Measurements from ENCODE around the gene GPR162. TPM values are rescaled to one million over a fixed set of nuclear protein-coding genes. Genes with fewer than 3 reads are reported as not detected.

Gene GPR162
- total RNA-seq, 1 donor: 1.4 TPM

- Histone ChIP-seq H3K9me3 (ENCODE audit: low read depth, low read length) (no peaks in the 10 kb centered on the region), H3K4me2 (ENCODE audit: insufficient read depth, low read length) (peak overlapping the region; percentile 88), H3K36me3 (ENCODE audit: insufficient read depth, low read length) (peaks cover 57% of the 10 kb centered on the region), H4K20me1 (ENCODE audit: insufficient read depth, low read length) (peaks cover 33% of the 10 kb centered on the region), H3K79me2 (ENCODE audit: insufficient read depth, low read length) (peaks cover 38% of the 10 kb centered on the region), H2AFZ (ENCODE audit: low read length) (no peak overlapping the region), H3K27me3 (ENCODE audit: insufficient read depth, low read length) (no peaks in the 10 kb centered on the region), H3K4me1 (ENCODE audit: insufficient read depth, low read length) (peaks cover 32% of the 10 kb centered on the region), H3K4me3 (ENCODE audit: insufficient read depth, low read length) (peak overlapping the region; percentile 81), H3K27ac (ENCODE audit: low read depth, low read length) (peak overlapping the region; percentile 52)
- no peak for TF ChIP-seq CTCF (IDR thresholded peaks at IDR 0.05; ENCODE audit: extremely low read depth, low read depth, low read length)
- DNase-seq (ENCODE audit: insufficient read length, low spot score, missing footprints): peak; percentile 87
These were observed 44.7 kb downstream of the GPR162 start for GRCh38 chr12:6866163-6866919.

- H3K27me3 ChIP-seq (ENCODE audit: insufficient read depth, low read length): no peaks in the 10 kb centered on the region
- peaks cover 44% of the 10 kb centered on the region for H3K79me2 ChIP-seq (ENCODE audit: insufficient read depth, low read length)
- no peak for TF ChIP-seq CTCF (IDR thresholded peaks at IDR 0.05; ENCODE audit: extremely low read depth, low read depth, low read length)
- peak overlapping the region; percentile 81 for H3K4me3 ChIP-seq (ENCODE audit: insufficient read depth, low read length)
- H3K27ac ChIP-seq (ENCODE audit: low read depth, low read length): peak overlapping the region; percentile 52
- H3K9me3 ChIP-seq (ENCODE audit: low read depth, low read length): no peaks in the 10 kb centered on the region
- no peak for DNase-seq (ENCODE audit: insufficient read length, low spot score, missing footprints)
- peak overlapping the region; percentile 88 for H3K4me2 ChIP-seq (ENCODE audit: insufficient read depth, low read length)
- peak overlapping the region; percentile 76 for H2AFZ ChIP-seq (ENCODE audit: low read length)
- H3K36me3 ChIP-seq (ENCODE audit: insufficient read depth, low read length): peaks cover 51% of the 10 kb centered on the region
- peaks cover 39% of the 10 kb centered on the region for H4K20me1 ChIP-seq (ENCODE audit: insufficient read depth, low read length)
- peaks cover 36% of the 10 kb centered on the region for H3K4me1 ChIP-seq (ENCODE audit: insufficient read depth, low read length)
These were observed 45.3 kb downstream of the GPR162 start for GRCh38 chr12:6866920-6867412.

GRCh38 chr12:6867413-6868210, 46.0 kb downstream of the GPR162 start, which contains the start of gene TPI1:
TPI1 (plus strand) TSS chr12:6867531; CDS start chr12:6867567, 36 bp downstream.
- H3K4me3 ChIP-seq (ENCODE audit: insufficient read depth, low read length): peak within 1 kb of the TSS; percentile 81
- H3K9me3 ChIP-seq (ENCODE audit: low read depth, low read length): no peaks in the 10 kb centered on the region
- H3K79me2 ChIP-seq (ENCODE audit: insufficient read depth, low read length): peaks cover 50% of the 10 kb centered on the region
- DNase-seq (ENCODE audit: insufficient read length, low spot score, missing footprints): peak; percentile 98
- no peak for TF ChIP-seq CTCF (IDR thresholded peaks at IDR 0.05; ENCODE audit: extremely low read depth, low read depth, low read length)
- peak within 1 kb of the TSS; percentile 76 for H2AFZ ChIP-seq (ENCODE audit: low read length)
- H4K20me1 ChIP-seq (ENCODE audit: insufficient read depth, low read length): peaks cover 42% of the 10 kb centered on the region
- H3K4me1 ChIP-seq (ENCODE audit: insufficient read depth, low read length): peaks cover 39% of the 10 kb centered on the region
- peak within 1 kb of the TSS; percentile 70 for H3K27ac ChIP-seq (ENCODE audit: low read depth, low read length)
- peak within 1 kb of the TSS; percentile 94 for H3K4me2 ChIP-seq (ENCODE audit: insufficient read depth, low read length)
- H3K27me3 ChIP-seq (ENCODE audit: insufficient read depth, low read length): no peaks in the 10 kb centered on the region
- H3K36me3 ChIP-seq (ENCODE audit: insufficient read depth, low read length): peaks cover 46% of the 10 kb centered on the region
